ENCODE results near the gene RYR2.

- TF ChIP-seq POLR2A (IDR thresholded peaks at IDR 0.05) = no peak
- no peak for TF ChIP-seq CTCF (IDR thresholded peaks at IDR 0.05)
These were observed 155.8 kb downstream of the RYR2 start for GRCh38 chr1:237197470-237198425.
